ENCODE results near the gene KCNQ5. TPM values are rescaled to one million over a fixed set of nuclear protein-coding genes. Genes with fewer than 3 reads are reported as not detected.

Gene KCNQ5
- total RNA-seq, 1 donor from 2014 or later: 2.1 TPM

DNA sequence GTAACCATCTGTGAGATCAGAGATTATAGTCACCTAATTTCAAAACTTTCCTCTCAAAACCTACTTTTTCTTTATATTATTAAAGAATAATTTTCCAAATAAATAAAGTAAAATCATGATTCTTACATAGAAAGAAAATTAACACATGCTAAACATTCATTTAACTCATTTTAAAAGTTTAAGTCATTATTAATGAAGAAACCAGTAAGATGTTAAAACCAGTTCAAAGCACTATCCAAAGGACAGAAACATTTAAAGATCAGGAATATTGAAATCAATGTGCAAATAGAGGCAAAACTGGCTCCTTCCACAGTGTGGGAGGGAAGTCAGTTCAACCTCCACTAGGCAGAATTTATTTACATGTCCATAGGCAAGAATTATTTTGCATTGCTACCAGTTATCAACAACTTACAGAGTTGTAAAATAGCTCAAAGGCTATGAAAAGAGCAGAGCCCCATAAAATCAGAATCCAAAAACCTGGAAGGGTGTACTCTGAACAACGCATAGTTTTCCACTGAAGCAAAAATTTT is 456.5 kb downstream of the KCNQ5 start:
- no peak for DNase-seq (ENCODE audit: low read depth)
- TF ChIP-seq CTCF (IDR thresholded peaks at IDR 0.05; ENCODE audit: insufficient read depth, low read length, severe bottlenecking): no peak
- no peaks in the 10 kb centered on the region for H3K27me3 ChIP-seq (ENCODE audit: control insufficient read depth, insufficient read depth, low read length)
- no peak overlapping the region for H3K4me3 ChIP-seq (ENCODE audit: low read depth, low read length)
- H3K36me3 ChIP-seq (ENCODE audit: control insufficient read depth, insufficient read depth, low read length): no peaks in the 10 kb centered on the region
- no peak for FAIRE-seq

- Histone ChIP-seq H3K27me3 (ENCODE audit: control insufficient read depth, insufficient read depth, low read length) (no peaks in the 10 kb centered on the region), H3K36me3 (ENCODE audit: control insufficient read depth, insufficient read depth, low read length) (no peaks in the 10 kb centered on the region), H3K4me3 (ENCODE audit: low read depth, low read length) (no peak overlapping the region)
- peak; percentile 5 for DNase-seq (ENCODE audit: low read depth)
- FAIRE-seq: no peak
- no peak for TF ChIP-seq CTCF (IDR thresholded peaks at IDR 0.05; ENCODE audit: insufficient read depth, low read length, severe bottlenecking)
Measured at GRCh38 chr6:73078908-73079610, 457.2 kb downstream of the KCNQ5 start.

DNA sequence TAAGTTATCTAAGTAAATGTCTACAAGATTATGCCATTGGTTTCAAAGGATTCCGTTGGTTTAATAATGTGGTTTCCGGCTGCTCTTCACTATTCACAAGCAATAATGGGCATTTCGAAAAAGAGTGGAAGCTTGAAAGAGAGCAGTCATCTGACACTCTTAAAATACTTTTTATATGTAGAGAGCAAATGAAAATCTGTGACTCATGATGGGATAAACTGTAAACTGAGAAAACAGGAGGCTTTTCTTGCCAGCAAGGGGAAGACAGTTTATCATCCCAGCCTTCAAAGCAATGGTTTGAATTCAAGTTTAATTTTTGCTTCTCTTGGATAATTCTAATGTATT is 457.7 kb downstream of the KCNQ5 start:
- DNase-seq (ENCODE audit: low read depth) (peak; percentile 47), FAIRE-seq (no peak)
- Histone ChIP-seq H3K36me3 (ENCODE audit: control insufficient read depth, insufficient read depth, low read length) (no peaks in the 10 kb centered on the region), H3K4me3 (ENCODE audit: low read depth, low read length) (no peak overlapping the region), H3K27me3 (ENCODE audit: control insufficient read depth, insufficient read depth, low read length) (no peaks in the 10 kb centered on the region)
- no peak for TF ChIP-seq CTCF (IDR thresholded peaks at IDR 0.05; ENCODE audit: insufficient read depth, low read length, severe bottlenecking)

DNA sequence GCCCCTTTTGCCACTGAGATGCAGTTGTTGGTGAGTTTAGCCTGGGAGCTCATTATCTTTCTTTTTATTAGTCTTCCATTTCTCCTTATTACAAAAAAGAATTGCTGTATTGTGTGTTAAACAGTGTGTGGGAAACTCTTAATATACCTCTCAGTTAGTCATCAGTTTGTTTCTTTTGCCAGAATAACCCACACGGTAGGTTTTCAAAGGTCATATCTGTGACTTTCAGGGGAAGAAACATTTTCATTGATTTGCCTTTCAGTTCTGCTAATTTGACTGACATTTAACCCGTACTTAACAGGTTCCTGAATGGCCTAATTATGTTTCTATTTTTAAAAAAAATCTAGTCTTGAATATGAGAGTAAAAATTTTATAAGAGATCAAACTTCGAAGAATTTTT is 458.1 kb downstream of the KCNQ5 start:
- FAIRE-seq: no peak
- no peak for TF ChIP-seq CTCF (IDR thresholded peaks at IDR 0.05; ENCODE audit: insufficient read depth, low read length, severe bottlenecking)
- H3K36me3 ChIP-seq (ENCODE audit: control insufficient read depth, insufficient read depth, low read length): no peaks in the 10 kb centered on the region
- H3K27me3 ChIP-seq (ENCODE audit: control insufficient read depth, insufficient read depth, low read length): no peaks in the 10 kb centered on the region
- H3K4me3 ChIP-seq (ENCODE audit: low read depth, low read length): no peak overlapping the region
- peak; percentile 16 for DNase-seq (ENCODE audit: low read depth)

- no peaks in the 10 kb centered on the region for H3K36me3 ChIP-seq (ENCODE audit: control insufficient read depth, insufficient read depth, low read length)
- H3K4me3 ChIP-seq (ENCODE audit: low read depth, low read length): no peak overlapping the region
- no peaks in the 10 kb centered on the region for H3K27me3 ChIP-seq (ENCODE audit: control insufficient read depth, insufficient read depth, low read length)
- no peak for FAIRE-seq
- TF ChIP-seq CTCF (IDR thresholded peaks at IDR 0.05; ENCODE audit: insufficient read depth, low read length, severe bottlenecking): no peak
- no peak for DNase-seq (ENCODE audit: low read depth)
Measured at GRCh38 chr6:73081955-73082354, 460.1 kb downstream of the KCNQ5 start.

- FAIRE-seq (no peak), DNase-seq (ENCODE audit: low read depth) (no peak)
Measured at GRCh38 chr6:73083886-73084285, 462.0 kb downstream of the KCNQ5 start.

More at GRCh38 chr6:73083886-73084285, 462.0 kb downstream of the KCNQ5 start:
- Histone ChIP-seq H3K27me3 (ENCODE audit: control insufficient read depth, insufficient read depth, low read length) (no peaks in the 10 kb centered on the region), H3K4me3 (ENCODE audit: low read depth, low read length) (no peak overlapping the region), H3K36me3 (ENCODE audit: control insufficient read depth, insufficient read depth, low read length) (no peaks in the 10 kb centered on the region)
- no peak for TF ChIP-seq CTCF (IDR thresholded peaks at IDR 0.05; ENCODE audit: insufficient read depth, low read length, severe bottlenecking)

All from bronchial epithelial cell (primary cell).